IPS-NIHi7 (cell line): Measurements from ENCODE around the gene RNF222.
"Not testable (repeated sequence)": the region's sequence is repeated elsewhere in the genome, so short reads cannot be mapped to it uniquely, and the experiment has no call there.

Source experiments
- DNase-seq: peaks from one replicate; pipeline ENCODE4 v3.0.0; 2012; ENCODE audit warnings: mixed read lengths; ENCODE audit errors: extremely low spot score

RNF222 gene

GRCh38 chr17:8380049-8380448 is 17.6 kb downstream of the RNF222 start:
- DNase-seq, result no peak

- not testable (repeated sequence) for DNase-seq
These were observed 19.5 kb downstream of the RNF222 start for GRCh38 chr17:8378117-8378516.

- no peak for DNase-seq
These were observed 20.2 kb downstream of the RNF222 start for GRCh38 chr17:8377422-8377821.

GRCh38 chr17:8376271-8377067 is 21.2 kb downstream of the RNF222 start, which contains the start of gene KRABD2:
Gene KRABD2, minus strand, starts transcription at chr17:8376704.
- peak; percentile 98 for DNase-seq

- DNase-seq, result no peak
These were observed 21.8 kb downstream of the RNF222 start for GRCh38 chr17:8375738-8376259.

GRCh38 chr17:8373856-8374255 is 23.8 kb downstream of the RNF222 start:
- DNase-seq, result not testable (repeated sequence)

- DNase-seq, result no peak
These were observed 25.2 kb downstream of the RNF222 start for GRCh38 chr17:8372422-8372821.

- DNase-seq, result no peak
These were observed 25.8 kb downstream of the RNF222 start for GRCh38 chr17:8371786-8372185.

- DNase-seq, result no peak
These were observed 27.7 kb downstream of the RNF222 start for GRCh38 chr17:8369944-8370343.

- no peak for DNase-seq
These were observed 29.4 kb downstream of the RNF222 start for GRCh38 chr17:8368193-8368592.

- DNase-seq, result no peak
These were observed 31.4 kb downstream of the RNF222 start for GRCh38 chr17:8366231-8366630.

GRCh38 chr17:8365143-8365542 is 32.5 kb downstream of the RNF222 start:
- DNase-seq, result no peak

- DNase-seq, result no peak
These were observed 34.8 kb downstream of the RNF222 start for GRCh38 chr17:8362651-8363332.

- DNase-seq, result no peak
These were observed 36.9 kb downstream of the RNF222 start for GRCh38 chr17:8360751-8361150.

- no peak for DNase-seq
These were observed 37.4 kb downstream of the RNF222 start for GRCh38 chr17:8360260-8360659.

- no peak for DNase-seq
These were observed 37.9 kb downstream of the RNF222 start for GRCh38 chr17:8359769-8360168.

GRCh38 chr17:8357910-8358309 is 39.7 kb downstream of the RNF222 start:
- DNase-seq, result no peak

- no peak for DNase-seq
These were observed 43.4 kb downstream of the RNF222 start for GRCh38 chr17:8354236-8354635.

GRCh38 chr17:8353736-8354135 is 43.9 kb downstream of the RNF222 start:
- DNase-seq, result no peak

GRCh38 chr17:8350339-8350738 is 47.3 kb downstream of the RNF222 start:
- DNase-seq, result no peak

- DNase-seq, result not testable (repeated sequence)
These were observed 50.6 kb downstream of the RNF222 start for GRCh38 chr17:8347001-8347400.

- no peak for DNase-seq
These were observed 51.5 kb downstream of the RNF222 start for GRCh38 chr17:8345951-8346665.
